ENCODE measurements around the gene DHCR24. TPM values are rescaled to one million over a fixed set of nuclear protein-coding genes. Genes with fewer than 3 reads are reported as not detected.

DHCR24 gene
- total RNA-seq, 2 experiments from 2014 or later: 121 to 187 TPM

DNA sequence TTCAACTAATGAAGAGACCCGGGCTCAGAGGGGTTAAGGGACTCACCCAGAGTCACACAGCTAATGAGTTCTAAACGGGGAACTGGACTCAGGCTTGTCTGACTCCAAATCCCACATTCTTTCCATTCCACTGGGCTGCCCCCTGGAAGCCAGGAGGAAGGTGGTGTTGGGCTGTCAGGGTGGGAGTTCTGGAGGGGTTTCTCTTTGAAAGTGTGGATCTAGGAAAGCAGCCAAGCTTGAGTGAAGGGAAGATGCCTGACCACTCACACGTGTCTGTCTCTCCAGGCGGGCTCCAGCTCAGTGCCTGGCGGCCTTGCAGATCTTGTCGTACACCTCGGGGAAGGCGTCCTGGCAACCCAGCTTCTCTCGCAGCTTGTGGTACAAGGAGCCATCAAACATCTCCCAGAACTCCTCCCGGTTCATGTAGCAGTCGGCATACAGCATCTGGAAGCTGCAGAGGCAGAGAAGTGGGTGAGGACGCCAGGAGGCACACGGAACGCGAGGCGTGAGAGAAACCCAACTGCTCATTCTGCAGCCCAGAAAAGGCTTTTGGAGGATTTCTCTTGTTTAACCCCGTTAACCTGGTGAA is 35.0 kb downstream of the DHCR24 start:
- no peaks in the 10 kb centered on the region for H3K9me3 Mint-ChIP-seq (ENCODE audit: low read depth)
- no peak for ATAC-seq
- H3K27me3 Mint-ChIP-seq: no peaks in the 10 kb centered on the region
- DNase-seq: no peak
- H3K4me3 Mint-ChIP-seq: no peak overlapping the region
- H3K4me1 Mint-ChIP-seq: no peaks in the 10 kb centered on the region
- CTCF ChIA-PET: no interaction called here
- peaks cover 40% of the 10 kb centered on the region for H3K36me3 Mint-ChIP-seq
- no peak overlapping the region for H3K27ac Mint-ChIP-seq

DNA sequence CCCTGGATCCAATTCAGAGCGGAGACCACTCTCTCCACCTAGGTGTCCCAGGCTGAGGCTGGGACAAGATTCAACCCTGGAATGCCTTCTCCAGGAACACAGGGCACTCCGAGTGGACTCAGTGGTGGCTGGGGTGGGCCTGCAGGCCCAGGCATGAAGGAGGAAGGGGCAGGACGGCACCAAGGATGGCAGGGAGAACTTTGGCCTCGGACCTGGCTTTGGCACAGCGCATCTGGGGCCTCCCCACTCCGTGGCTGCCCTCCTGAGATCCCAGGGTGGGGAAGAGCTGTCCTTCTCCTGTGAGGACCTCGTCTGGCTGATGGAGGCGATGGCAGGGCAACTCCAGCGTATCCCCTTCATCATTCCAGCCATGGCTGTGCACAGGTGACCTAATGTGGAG is 35.6 kb downstream of the DHCR24 start:
- H3K27me3 Mint-ChIP-seq: no peaks in the 10 kb centered on the region
- no peak overlapping the region for H3K4me3 Mint-ChIP-seq
- H3K36me3 Mint-ChIP-seq: peaks cover 40% of the 10 kb centered on the region
- ATAC-seq: no peak
- H3K4me1 Mint-ChIP-seq: no peaks in the 10 kb centered on the region
- no peak overlapping the region for H3K27ac Mint-ChIP-seq
- no peaks in the 10 kb centered on the region for H3K9me3 Mint-ChIP-seq (ENCODE audit: low read depth)
- CTCF ChIA-PET: no interaction called here
- no peak for DNase-seq

DNA sequence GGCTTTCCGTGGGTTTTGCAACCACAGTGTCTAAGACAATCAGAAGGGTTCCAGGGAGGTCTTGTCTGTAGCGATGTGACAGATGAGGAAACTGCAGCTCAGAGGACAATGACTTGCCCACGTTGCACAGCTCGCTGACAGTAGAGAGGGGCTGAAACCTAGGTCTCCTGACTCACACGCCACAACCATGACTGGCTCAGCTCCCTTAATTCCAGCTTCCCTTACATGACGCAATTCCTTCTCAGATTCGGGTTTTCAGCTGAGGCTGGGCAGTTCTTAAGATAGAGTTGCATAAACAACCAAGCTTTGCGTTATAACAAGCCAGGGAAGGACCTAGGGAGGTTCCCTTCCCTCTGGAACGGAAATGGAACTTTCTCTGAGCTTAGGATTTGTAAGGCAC is 36.3 kb downstream of the DHCR24 start:
- DNase-seq (no peak), ATAC-seq (no peak)
- CTCF ChIA-PET: no interaction called here
- Mint-ChIP-seq H3K4me3 (no peak overlapping the region), H3K36me3 (peaks cover 40% of the 10 kb centered on the region), H3K9me3 (ENCODE audit: low read depth) (no peaks in the 10 kb centered on the region), H3K27ac (no peak overlapping the region), H3K27me3 (no peaks in the 10 kb centered on the region), H3K4me1 (no peaks in the 10 kb centered on the region)

DNA sequence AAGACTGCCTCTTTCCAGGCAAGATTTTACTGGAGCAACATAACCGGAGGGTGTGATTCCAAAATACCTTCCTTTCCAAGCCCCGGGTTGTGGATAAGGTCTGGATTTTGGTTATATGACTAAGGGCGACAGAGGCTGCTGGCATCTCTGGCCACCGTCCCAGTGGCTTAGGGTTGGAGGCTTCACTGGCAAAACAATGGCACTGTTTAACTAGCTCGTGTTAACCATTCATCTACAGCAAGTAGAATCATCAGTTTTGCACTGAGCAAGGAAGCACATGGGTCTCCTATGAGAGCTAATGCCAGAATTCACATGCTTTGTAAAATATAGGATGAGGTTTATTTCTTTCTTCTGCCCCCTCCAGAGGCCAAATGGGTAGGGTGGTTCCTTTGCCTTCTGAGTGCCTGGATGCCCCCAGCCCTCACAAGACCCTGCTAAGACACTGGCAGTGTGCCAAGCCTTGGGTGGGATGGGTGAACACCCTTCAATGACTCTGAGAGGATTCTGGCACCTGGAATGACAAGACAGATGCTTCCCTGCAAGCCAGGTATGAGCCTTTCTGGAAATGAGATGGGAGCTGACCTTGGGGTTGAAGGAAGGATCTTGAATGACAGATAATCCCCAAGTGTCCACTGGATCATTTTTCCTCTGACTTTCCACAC is 36.8 kb downstream of the DHCR24 start:
- Mint-ChIP-seq H3K27me3 (no peaks in the 10 kb centered on the region), H3K27ac (no peak overlapping the region), H3K4me1 (no peaks in the 10 kb centered on the region), H3K9me3 (ENCODE audit: low read depth) (no peaks in the 10 kb centered on the region), H3K36me3 (peaks cover 40% of the 10 kb centered on the region), H3K4me3 (no peak overlapping the region)
- CTCF ChIA-PET: no interaction called here
- DNase-seq: no peak
- no peak for ATAC-seq

GRCh38 chr1:54849219-54850068 is 37.6 kb downstream of the DHCR24 start:
- Mint-ChIP-seq H3K4me1 (no peaks in the 10 kb centered on the region), H3K27ac (no peak overlapping the region), H3K9me3 (ENCODE audit: low read depth) (no peaks in the 10 kb centered on the region), H3K27me3 (no peaks in the 10 kb centered on the region), H3K4me3 (no peak overlapping the region), H3K36me3 (peaks cover 40% of the 10 kb centered on the region)
- CTCF ChIA-PET: interaction anchor here (1.4 to 1.8 kb wide), 2 partner anchors 87 to 177 kb away, joined by 3 to 6 read pairs; no protein-coding TSS in a partner anchor
- ATAC-seq: no peak
- no peak for DNase-seq

- no peak overlapping the region for H3K4me3 Mint-ChIP-seq
- no peaks in the 10 kb centered on the region for H3K4me1 Mint-ChIP-seq
- H3K36me3 Mint-ChIP-seq: peaks cover 34% of the 10 kb centered on the region
- DNase-seq (peak; percentile 35), ATAC-seq (no peak)
- no peak overlapping the region for H3K27ac Mint-ChIP-seq
- CTCF ChIA-PET: interaction anchor here (1.0 to 1.8 kb wide), 4 partner anchors 11 to 176 kb away, joined by 3 to 6 read pairs (median 4); no protein-coding TSS in a partner anchor
- H3K27me3 Mint-ChIP-seq: no peaks in the 10 kb centered on the region
- no peaks in the 10 kb centered on the region for H3K9me3 Mint-ChIP-seq (ENCODE audit: low read depth)
These were observed 38.7 kb downstream of the DHCR24 start for GRCh38 chr1:54848134-54848948.

GRCh38 chr1:54846716-54847284 is 40.2 kb downstream of the DHCR24 start:
- Mint-ChIP-seq H3K36me3 (peaks cover 30% of the 10 kb centered on the region), H3K9me3 (ENCODE audit: low read depth) (no peaks in the 10 kb centered on the region), H3K4me3 (no peak overlapping the region), H3K4me1 (no peaks in the 10 kb centered on the region), H3K27me3 (no peaks in the 10 kb centered on the region), H3K27ac (no peak overlapping the region)
- ATAC-seq (no peak), DNase-seq (peak; percentile 34)
- CTCF ChIA-PET: interaction anchor here (1.0 kb wide), 1 partner anchor 98 kb away, joined by 3 read pairs; no protein-coding TSS in a partner anchor

GRCh38 chr1:54846301-54846700 is 40.7 kb downstream of the DHCR24 start:
- DNase-seq: no peak
- H3K27ac Mint-ChIP-seq: no peak overlapping the region
- H3K4me3 Mint-ChIP-seq: no peak overlapping the region
- H3K4me1 Mint-ChIP-seq: no peaks in the 10 kb centered on the region
- H3K27me3 Mint-ChIP-seq: no peaks in the 10 kb centered on the region
- no peaks in the 10 kb centered on the region for H3K9me3 Mint-ChIP-seq (ENCODE audit: low read depth)
- CTCF ChIA-PET: no interaction called here
- H3K36me3 Mint-ChIP-seq: peaks cover 27% of the 10 kb centered on the region
- ATAC-seq: no peak

DNA sequence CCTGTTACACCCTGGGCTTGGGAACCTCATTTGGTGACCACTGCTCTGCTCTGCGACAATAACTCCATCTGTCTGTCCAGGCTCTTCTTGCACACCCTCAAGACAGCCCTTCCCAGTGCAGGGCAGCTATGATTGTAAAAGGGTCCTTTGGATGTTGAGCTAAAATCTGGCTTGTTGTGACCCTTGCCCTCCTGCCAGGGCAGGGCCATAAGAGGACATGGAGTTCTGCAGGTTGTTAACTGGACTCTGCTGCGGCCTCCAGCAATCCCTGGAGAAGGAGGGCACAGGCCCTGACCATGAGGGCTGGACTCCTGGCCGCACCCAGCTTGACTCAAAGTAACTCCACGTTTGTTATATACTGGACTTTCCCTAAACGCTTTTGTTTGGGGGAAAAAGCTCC is 41.2 kb downstream of the DHCR24 start:
- no peak overlapping the region for H3K4me3 Mint-ChIP-seq
- no peaks in the 10 kb centered on the region for H3K27me3 Mint-ChIP-seq
- DNase-seq (peak; percentile 36), ATAC-seq (no peak)
- no peaks in the 10 kb centered on the region for H3K9me3 Mint-ChIP-seq (ENCODE audit: low read depth)
- peaks cover 27% of the 10 kb centered on the region for H3K36me3 Mint-ChIP-seq
- H3K4me1 Mint-ChIP-seq: no peaks in the 10 kb centered on the region
- H3K27ac Mint-ChIP-seq: no peak overlapping the region
- CTCF ChIA-PET: no interaction called here

DNA sequence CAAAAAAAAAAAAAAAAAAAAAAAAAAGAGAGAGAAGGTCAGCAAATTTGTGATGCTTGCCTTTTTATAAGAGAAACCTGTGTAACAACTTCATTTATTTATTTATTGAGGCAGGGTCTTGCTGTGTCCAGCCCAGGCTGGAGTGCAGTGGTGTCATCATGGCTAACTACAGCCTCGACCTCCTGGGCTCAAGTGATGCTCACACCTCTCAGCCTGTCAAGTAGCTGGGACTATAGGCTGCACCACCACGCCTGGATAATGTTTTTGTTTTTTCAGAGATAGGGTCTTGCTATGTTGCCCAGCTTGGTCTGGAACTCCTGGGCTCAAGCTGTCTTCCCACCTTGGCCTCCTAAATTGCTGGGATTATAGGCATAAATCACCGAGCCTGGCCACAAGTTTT is 42.4 kb downstream of the DHCR24 start:
- Mint-ChIP-seq H3K4me1 (no peaks in the 10 kb centered on the region), H3K9me3 (ENCODE audit: low read depth) (no peaks in the 10 kb centered on the region), H3K27me3 (no peaks in the 10 kb centered on the region), H3K4me3 (no peak overlapping the region), H3K36me3 (peaks cover 16% of the 10 kb centered on the region), H3K27ac (no peak overlapping the region)
- CTCF ChIA-PET: no interaction called here
- no peak for ATAC-seq
- DNase-seq: no peak

DNA sequence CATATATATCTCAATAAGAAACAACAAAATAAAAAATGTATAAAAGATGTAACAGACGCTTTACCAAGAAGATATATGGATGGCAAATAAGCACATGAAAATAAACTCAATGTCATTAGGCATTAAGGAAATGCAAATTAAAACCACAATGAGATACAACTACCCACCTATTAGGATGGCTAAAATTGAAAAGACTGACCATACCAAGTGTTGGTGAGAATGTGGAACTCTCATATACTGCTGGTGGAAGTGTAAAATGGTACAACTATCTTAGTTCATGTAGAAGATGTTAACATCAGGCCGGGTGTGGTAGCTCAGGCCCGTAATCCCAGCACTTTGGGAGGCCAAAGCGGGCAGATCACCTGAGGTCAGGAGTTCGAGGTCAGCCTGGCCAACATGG is 43.5 kb downstream of the DHCR24 start:
- DNase-seq (no peak), ATAC-seq (no peak)
- CTCF ChIA-PET: no interaction called here
- Mint-ChIP-seq H3K27me3 (no peaks in the 10 kb centered on the region), H3K36me3 (peaks cover 7% of the 10 kb centered on the region), H3K27ac (no peak overlapping the region), H3K4me1 (no peaks in the 10 kb centered on the region), H3K9me3 (ENCODE audit: low read depth) (no peaks in the 10 kb centered on the region), H3K4me3 (no peak overlapping the region)

GRCh38 chr1:54842963-54843362 is 44.0 kb downstream of the DHCR24 start:
- DNase-seq (peak; percentile 33), ATAC-seq (no peak)
- Mint-ChIP-seq H3K36me3 (peaks cover 2% of the 10 kb centered on the region), H3K27me3 (no peaks in the 10 kb centered on the region), H3K4me1 (no peaks in the 10 kb centered on the region), H3K4me3 (no peak overlapping the region), H3K27ac (no peak overlapping the region), H3K9me3 (ENCODE audit: low read depth) (no peaks in the 10 kb centered on the region)
- CTCF ChIA-PET: no interaction called here

All from activated CD8-positive, alpha-beta memory T cell treated with anti-CD3 and anti-CD28 coated beads, Interleukin-2, amount 10 ng/mL, durations not matched to agents 7 days and 5 days (primary cell).